Aorta (tissue), 5 donors: ENCODE measurements around the gene RIPOR3. TPM values are rescaled to one million over a fixed set of nuclear protein-coding genes. Genes with fewer than 3 reads are reported as not detected.

Source experiments
- ATAC-seq: fragments of 200-7000 bp; cut with Tn5 transposase; one replicate; pipeline ENCODE4 v1.9.1; 2022; ENCODE audit warnings: moderate library complexity; ENCODE audit not compliant: low FRiP score
- DNase-seq, 2 donors: peaks; one replicate each; pipeline ENCODE4 v3.0.0-alpha.2; 2020
- H3K27ac ChIP-seq, 2 donors: one replicate each; pipeline ENCODE4 v1.5.1; 2013; ENCODE audit warnings: low read length in 2 of 2, mild to moderate bottlenecking in 2 of 2, moderate library complexity in 2 of 2, control low read depth in 1 of 2, inconsistent platforms in 1 of 2, low read depth in 1 of 2
- H3K27me3 ChIP-seq, 2 donors: one replicate each; pipeline ENCODE4 v1.6.1; 2013; ENCODE audit warnings: control low read depth in 1 of 2, low read length in 1 of 2, mild to moderate bottlenecking in 1 of 2, moderate library complexity in 1 of 2; ENCODE audit not compliant: insufficient read depth in 2 of 2, control insufficient read depth in 1 of 2
- H3K36me3 ChIP-seq, 2 donors: one replicate each; pipeline ENCODE4 v1.6.1; 2013; ENCODE audit warnings: control low read depth in 1 of 2, low read length in 1 of 2, mild to moderate bottlenecking in 1 of 2; ENCODE audit not compliant: insufficient read depth in 2 of 2, control insufficient read depth in 1 of 2
- H3K4me1 ChIP-seq, 2 donors: one replicate each; pipeline ENCODE4 v1.6.1; 2013; ENCODE audit warnings: low read length in 2 of 2, control low read depth in 1 of 2, mild to moderate bottlenecking in 1 of 2, moderate library complexity in 1 of 2; ENCODE audit not compliant: insufficient read depth in 2 of 2, control insufficient read depth in 1 of 2
- H3K4me3 ChIP-seq, 2 donors: one replicate each; pipeline ENCODE4 v1.5.1; 2013; ENCODE audit warnings: low read length in 2 of 2, control low read depth in 1 of 2, mild to moderate bottlenecking in 1 of 2
- H3K9me3 ChIP-seq: one replicate; pipeline ENCODE4 v1.6.1; 2013; ENCODE audit warnings: mild to moderate bottlenecking, low read length; ENCODE audit not compliant: control insufficient read depth
- WGBS, 2 donors: extraction: QIAGEN DNeasy Blood & Tissue Kit; methylation state at CpG; one replicate each; pipeline ENCODE4 v1.1.7; 2013; 5-methylcytosine and 5-hydroxymethylcytosine counted together
- intact Hi-C, 2 donors: fragments of 100-400 bp; cut with DNase I; formaldehyde crosslinking; loops; one replicate each; pipeline versions ENCODE4 v1.14.2 to v1.15.0; 2022
- polyA plus RNA-seq, 2 donors: library from polyadenylated mRNA; stranded (reverse); fragments of 200-250 nt; gene quantifications; one replicate each; pipeline ENCODE4 v1.2.3, GENCODE V29; 2013
- total RNA-seq, 2 donors: library from RNA; stranded (reverse); fragmentation: NEBNext Ultra II Directional; extraction: Animal tissue kit (Norgen Biotek cat#: 25700); gene quantifications; one replicate each; pipeline ENCODE4 v1.2.1, GENCODE V29; 2021
- donor health status: healthy with polysubstance abuse.
- donor health status: Bipolar disorder and iron deficiency.
- donor health status: DM: no; HTN: no; CAD: no.
- donor health status: DM: no; HTN: no; CAD: no.
- donor health status: DM: yes; HTN: yes; CAD: no.

RIPOR3 gene
- total and polyA plus RNA-seq, 4 donors = 0.23 to 8.0 (median 2.3) TPM

GRCh38 chr20:50730765-50731054 lies 39.4 kb upstream of the RIPOR3 start:
- peak overlapping the region; percentile 64 to 73 for H3K4me3 ChIP-seq
- no peaks in the 10 kb centered on the region for H3K27me3 ChIP-seq
- H3K4me1 ChIP-seq = no peaks in the 10 kb centered on the region
- peak; percentile 9 for ATAC-seq
- WGBS, 2 donors = 0 to 1% methylated on average over 26 to 35 of the region's 35 CpGs
- H3K36me3 ChIP-seq = no peaks in the 10 kb centered on the region
- no peak for DNase-seq
- intact Hi-C loops = loop anchor here in 1 of 2 donors (5.0 kb wide), 1 partner anchor 83 kb away; no protein-coding TSS in a partner anchor
- H3K27ac ChIP-seq = peak overlapping the region in 1 of 2 donors; percentile 58
- no peaks in the 10 kb centered on the region for H3K9me3 ChIP-seq

GRCh38 chr20:50729901-50730764 lies 38.8 kb upstream of the RIPOR3 start:
- DNase-seq (no peak), ATAC-seq (peak; percentile 24)
- no peaks in the 10 kb centered on the region for H3K4me1 ChIP-seq
- H3K27me3 ChIP-seq = no peaks in the 10 kb centered on the region
- peak overlapping the region; percentile 64 to 73 for H3K4me3 ChIP-seq
- intact Hi-C loops = loop anchor here in 1 of 2 donors (5.0 kb wide), 1 partner anchor 83 kb away; no protein-coding TSS in a partner anchor
- H3K36me3 ChIP-seq = no peaks in the 10 kb centered on the region
- 33 to 34% methylated on average over 21 of the region's 21 CpGs for WGBS, 2 donors
- peak overlapping the region in 1 of 2 donors; percentile 58 for H3K27ac ChIP-seq
- H3K9me3 ChIP-seq = no peaks in the 10 kb centered on the region

- Histone ChIP-seq H3K9me3 (no peaks in the 10 kb centered on the region), H3K4me1 (no peaks in the 10 kb centered on the region), H3K36me3 (no peaks in the 10 kb centered on the region), H3K4me3 (no peak overlapping the region), H3K27me3 (no peaks in the 10 kb centered on the region), H3K27ac (no peak overlapping the region)
- intact Hi-C loops = no loop called here
- DNase-seq (no peak), ATAC-seq (no peak)
- WGBS, 2 donors = 90 to 92% methylated on average over 11 of the region's 11 CpGs
Observed at GRCh38 chr20:50728981-50729874, 37.9 kb upstream of the RIPOR3 start.

GRCh38 chr20:50728486-50728980 lies 37.2 kb upstream of the RIPOR3 start:
- Histone ChIP-seq H3K27ac (no peak overlapping the region), H3K4me3 (no peak overlapping the region), H3K36me3 (no peaks in the 10 kb centered on the region), H3K4me1 (no peaks in the 10 kb centered on the region), H3K27me3 (no peaks in the 10 kb centered on the region), H3K9me3 (no peaks in the 10 kb centered on the region)
- WGBS, 2 donors = 93 to 95% methylated on average over 4 of the region's 4 CpGs
- DNase-seq = no peak
- intact Hi-C loops = no loop called here
- no peak for ATAC-seq

- Histone ChIP-seq H3K9me3 (no peaks in the 10 kb centered on the region), H3K27me3 (no peaks in the 10 kb centered on the region), H3K27ac (no peak overlapping the region), H3K4me3 (no peak overlapping the region), H3K4me1 (no peaks in the 10 kb centered on the region), H3K36me3 (no peaks in the 10 kb centered on the region)
- 62 to 68% methylated on average over 8 of the region's 8 CpGs for WGBS, 2 donors
- intact Hi-C loops = no loop called here
- no peak for ATAC-seq
- no peak for DNase-seq
Observed at GRCh38 chr20:50727792-50728485, 36.6 kb upstream of the RIPOR3 start.

- Histone ChIP-seq H3K27me3 (no peaks in the 10 kb centered on the region), H3K36me3 (no peaks in the 10 kb centered on the region), H3K27ac (no peak overlapping the region), H3K4me1 (no peaks in the 10 kb centered on the region), H3K9me3 (no peaks in the 10 kb centered on the region), H3K4me3 (no peak overlapping the region)
- ATAC-seq (no peak), DNase-seq (no peak)
- 75 to 77% methylated on average over 4 of the region's 4 CpGs for WGBS, 2 donors
- intact Hi-C loops = no loop called here
Observed at GRCh38 chr20:50726955-50727791, 35.8 kb upstream of the RIPOR3 start.

- Histone ChIP-seq H3K27ac (peak overlapping the region in 1 of 2 donors; percentile 27), H3K9me3 (no peaks in the 10 kb centered on the region), H3K36me3 (no peaks in the 10 kb centered on the region), H3K4me1 (no peaks in the 10 kb centered on the region), H3K27me3 (no peaks in the 10 kb centered on the region), H3K4me3 (no peak overlapping the region)
- ATAC-seq = no peak
- intact Hi-C loops = no loop called here
- WGBS, 2 donors = 93 to 95% methylated on average over 10 of the region's 10 CpGs
- DNase-seq = no peak
Observed at GRCh38 chr20:50725724-50726005, 34.3 kb upstream of the RIPOR3 start.
